SK-N-SH (cell line): ENCODE measurements around the gene ZDHHC14. TPM values are rescaled to one million over a fixed set of nuclear protein-coding genes. Genes with fewer than 3 reads are reported as not detected.

ENCODE experiments used
- CTCF ChIA-PET: fragments of 300-600, 350-600 bp; formaldehyde crosslinking; extraction: SDS; loops from one replicate; lab custom pipeline; 2021; lab: Yijun Ruan, JAX
- POLR2A ChIA-PET: fragments of 350-600 bp; sonication (Branson Sonifier 250); formaldehyde crosslinking; extraction: SDS; loops from one replicate; lab custom pipeline; 2020; ENCODE audit warnings: antibody characterized with exemption, inconsistent platforms; lab: Yijun Ruan, JAX
- DNase-seq: peaks from one replicate; pipeline ENCODE4 v3.0.0; 2012
- H2AFZ ChIP-seq: fragments of 200-600 bp; sonication (generic); 2 replicates; pipeline ENCODE4 v1.8.1; 2016; ENCODE audit warnings: antibody characterized with exemption, mild to moderate bottlenecking, low read depth
- H3F3A ChIP-seq: fragments of 200-600 bp; sonication (generic); replicated peaks from 2 replicates; pipeline ENCODE3; 2016; ENCODE audit warnings: antibody characterized with exemption, mild to moderate bottlenecking; ENCODE audit not compliant: insufficient read depth
- H3K27ac ChIP-seq, 2 experiments: fragments of 200-500 bp in 1 of 2; fragments of 200-600 bp in 1 of 2; sonication (Bioruptor generic) in 1 of 2; sonication (generic), shearing (Covaris generic) in 1 of 2; 2 replicates each; pipeline versions ENCODE4 v1.5.1 to v1.6.1; 2014 to 2016; ENCODE audit warnings: low read depth in 2 of 2, inconsistent platforms in 1 of 2, low read length in 1 of 2, mild to moderate bottlenecking in 1 of 2, mixed read lengths in 1 of 2
- H3K27me3 ChIP-seq: fragments of 200-600 bp; sonication (generic), shearing (Covaris generic); 2 replicates; pipeline ENCODE4 v1.6.1; 2016; ENCODE audit warnings: mixed run types; ENCODE audit not compliant: insufficient read depth
- H3K36me3 ChIP-seq, 2 experiments: fragments of 200-500 bp in 1 of 2; fragments of 200-600 bp in 1 of 2; sonication (Bioruptor generic) in 1 of 2; sonication (generic) in 1 of 2; replicated peaks in 1 of 2; 2 replicates each; pipeline versions ENCODE3 to v1.5.1; 2014 to 2016; ENCODE audit warnings: low read length in 1 of 2, mild to moderate bottlenecking in 1 of 2; ENCODE audit not compliant: insufficient read depth in 2 of 2, control insufficient read depth in 1 of 2
- H3K4me1 ChIP-seq, 2 experiments: fragments of 200-500 bp in 1 of 2; fragments of 200-600 bp in 1 of 2; sonication (Bioruptor generic) in 1 of 2; sonication (generic), shearing (Covaris generic) in 1 of 2; 2 replicates each; pipeline versions ENCODE4 v1.5.1 to v1.6.1; 2014 to 2016; ENCODE audit warnings: low read depth in 1 of 2, low read length in 1 of 2, mixed run types in 1 of 2; ENCODE audit not compliant: insufficient read depth in 2 of 2, control insufficient read depth in 1 of 2
- H3K4me2 ChIP-seq: fragments of 200-600 bp; sonication (generic), shearing (Covaris generic); 2 replicates; pipeline ENCODE4 v1.6.1; 2017; ENCODE audit warnings: mixed run types
- H3K4me3 ChIP-seq, 2 experiments: fragments of 200-500 bp in 1 of 2; fragments of 200-600 bp in 1 of 2; sonication (Bioruptor generic) in 1 of 2; sonication (generic), shearing (Covaris generic) in 1 of 2; 2 replicates each; pipeline versions ENCODE4 v1.5.1 to v1.8.1; 2014 to 2016; ENCODE audit warnings: low read depth in 2 of 2, inconsistent platforms in 1 of 2, low read length in 1 of 2, mild to moderate bottlenecking in 1 of 2, mixed read lengths in 1 of 2, moderate library complexity in 1 of 2
- H3K79me2 ChIP-seq: fragments of 200-600 bp; sonication (generic); 2 replicates; pipeline ENCODE4 v1.8.1; 2017; ENCODE audit warnings: mild to moderate bottlenecking; ENCODE audit not compliant: insufficient read depth
- H3K9ac ChIP-seq: fragments of 200-600 bp; sonication (generic); 2 replicates; pipeline ENCODE4 v1.6.1; 2017; ENCODE audit warnings: mixed run types
- H3K9me2 ChIP-seq: fragments of 200-600 bp; sonication (generic); 2 replicates; pipeline ENCODE4 v1.6.1; 2017; ENCODE audit warnings: mixed run types
- H3K9me3 ChIP-seq: fragments of 200-600 bp; sonication (generic); 2 replicates; pipeline ENCODE4 v1.6.1; 2017; ENCODE audit warnings: mixed run types, mild to moderate bottlenecking, moderate library complexity
- H4K20me1 ChIP-seq: fragments of 200-600 bp; sonication (generic); 2 replicates; pipeline ENCODE4 v1.6.1; 2017; ENCODE audit warnings: mild to moderate bottlenecking, mixed run types; ENCODE audit not compliant: insufficient read depth
- CTCF ChIP-seq: fragments of 200-600 bp; sonication (generic); IDR thresholded peaks from 2 replicates; pipeline ENCODE4 v1.6.1; 2017; ENCODE audit warnings: antibody characterized with exemption, mild to moderate bottlenecking, moderate library complexity
- FOSL2 ChIP-seq: IDR thresholded peaks from 2 replicates; pipeline ENCODE4 v1.4.0; 2012; ENCODE audit warnings: low read depth, mild to moderate bottlenecking, moderate library complexity, borderline replicate concordance
- GABPA ChIP-seq: IDR thresholded peaks from 2 replicates; pipeline ENCODE4 v1.4.0; 2012; ENCODE audit warnings: low read depth, mild to moderate bottlenecking
- JUND ChIP-seq: IDR thresholded peaks from 2 replicates; pipeline ENCODE4 v1.4.0; 2012
- MXI1 ChIP-seq: IDR thresholded peaks from 2 replicates; pipeline ENCODE4 v1.6.1; 2012; ENCODE audit warnings: mild to moderate bottlenecking, low read depth, low read length, improper control_type of control experiment
- RAD21 ChIP-seq: IDR thresholded peaks from 2 replicates; pipeline ENCODE4 v1.6.1; 2012; ENCODE audit warnings: mild to moderate bottlenecking, low read length
- RFX5 ChIP-seq: IDR thresholded peaks from 2 replicates; pipeline ENCODE4 v1.6.1; 2012; ENCODE audit warnings: mild to moderate bottlenecking, improper control_type of control experiment, low read length
- RXRA ChIP-seq: IDR thresholded peaks from 2 replicates; pipeline ENCODE4 v1.4.0; 2012; ENCODE audit warnings: low read depth, mild to moderate bottlenecking, borderline replicate concordance
- SMC3 ChIP-seq: IDR thresholded peaks from 2 replicates; pipeline ENCODE4 v1.6.1; 2012; ENCODE audit warnings: low read depth, low read length, improper control_type of control experiment
- WGBS: methylation state at CpG from one replicate; pipeline ENCODE4 v1.1.6; 2017; ENCODE audit warnings: low lambda C conversion rate; 5-methylcytosine and 5-hydroxymethylcytosine counted together
- polyA plus RNA-seq, 3 experiments: library from polyadenylated mRNA; depleted of rRNA; stranded (reverse); fragments of >200 nt; gene quantifications; 2 replicates each; pipeline ENCODE4 v1.2.3, GENCODE V29; 2012

The ZDHHC14 gene
- polyA plus RNA-seq, 1 of the 3 experiments (the other 2 are of a cell fraction) = 5.4 TPM

- Histone ChIP-seq H3K27me3 (no peaks in the 10 kb centered on the region), H2AFZ (no peak overlapping the region), H4K20me1 (no peaks in the 10 kb centered on the region), H3K4me3 (no peak overlapping the region), H3K36me3 (no peaks in the 10 kb centered on the region), H3K9me2 (no peaks in the 10 kb centered on the region), H3K79me2 (no peaks in the 10 kb centered on the region), H3K9ac (no peak overlapping the region), H3K9me3 (no peaks in the 10 kb centered on the region), H3K27ac (peak overlapping the region in 1 of 2 experiments; percentile 64; a peak in 2 of 4 replicates), H3K4me2 (peak overlapping the region; percentile 14), H3K4me1 (peaks cover 12 to 17% of the 10 kb centered on the region in 2 experiments; a peak in 2 of 4 replicates), H3F3A (peaks cover 15% of the 10 kb centered on the region)
- WGBS = 96% methylated on average over 3 of the region's 3 CpGs
- TF ChIP-seq RFX5 (no peak), SMC3 (no peak), RXRA (no peak)
- CTCF ChIA-PET = interaction anchor here (1.1 kb wide), 1 partner anchor 132 kb away, joined by 3 read pairs; no protein-coding TSS in a partner anchor
- DNase-seq = no peak
- POLR2A ChIA-PET = no interaction called here
Observed at GRCh38 chr6:157534977-157535339, 154.0 kb downstream of the ZDHHC14 start.

- POLR2A ChIA-PET = no interaction called here
- DNase-seq = no peak
Observed at GRCh38 chr6:157535340-157536222, 154.6 kb downstream of the ZDHHC14 start.

More at GRCh38 chr6:157535340-157536222, 154.6 kb downstream of the ZDHHC14 start:
- Histone ChIP-seq H3K9me2 (no peaks in the 10 kb centered on the region), H3K36me3 (no peaks in the 10 kb centered on the region), H4K20me1 (no peaks in the 10 kb centered on the region), H3K27me3 (no peaks in the 10 kb centered on the region), H3K4me3 (peak overlapping the region in 1 of 2 experiments; percentile 25; a peak in 1 of 4 replicates), H3K79me2 (no peaks in the 10 kb centered on the region), H3K4me2 (peak overlapping the region; percentile 14), H3K27ac (peak overlapping the region; percentile 43 to 64), H3K4me1 (peaks cover 12 to 17% of the 10 kb centered on the region in 2 experiments; a peak in 2 of 4 replicates), H3F3A (peaks cover 15% of the 10 kb centered on the region), H3K9ac (no peak overlapping the region; the same call in 1 of the 2 replicates), H3K9me3 (no peaks in the 10 kb centered on the region), H2AFZ (peak overlapping the region; percentile 64; the same call in 1 of the 2 replicates)
- TF ChIP-seq FOSL2 (peak; percentile 62; the same call in 1 of the 2 replicates), CTCF (no peak), GABPA (peak; percentile 28; the same call in 1 of the 2 replicates), JUND (peak; percentile 56), RAD21 (no peak), MXI1 (no peak)
- CTCF ChIA-PET = interaction anchor here (1.1 kb wide), 1 partner anchor 132 kb away, joined by 3 read pairs; no protein-coding TSS in a partner anchor
- 64% methylated on average over 13 of the region's 13 CpGs for WGBS
